Suprapubic skin (tissue), 4 donors: ENCODE measurements around the gene AACS. TPM values are rescaled to one million over a fixed set of nuclear protein-coding genes. Genes with fewer than 3 reads are reported as not detected.

ENCODE experiments used
- DNase-seq, 2 donors: peaks; one replicate each; pipeline ENCODE4 v3.0.0-alpha.2; 2019; ENCODE audit warnings: low spot score in 2 of 2
- H3K27ac ChIP-seq: fragments of 200-600 bp; sonication (generic); one replicate; pipeline ENCODE4 v1.5.1; 2019
- H3K27me3 ChIP-seq: fragments of 200-600 bp; sonication (generic); one replicate; pipeline ENCODE4 v1.5.1; 2019
- H3K36me3 ChIP-seq: fragments of 200-600 bp; sonication (generic); one replicate; pipeline ENCODE4 v1.5.1; 2019
- H3K4me1 ChIP-seq: fragments of 200-600 bp; sonication (generic); one replicate; pipeline ENCODE4 v1.5.1; 2019
- H3K4me3 ChIP-seq: fragments of 200-600 bp; sonication (generic); one replicate; pipeline ENCODE4 v1.5.1; 2019; ENCODE audit warnings: mild to moderate bottlenecking
- H3K9me3 ChIP-seq: fragments of 200-600 bp; sonication (generic); one replicate; pipeline ENCODE4 v1.5.1; 2019
- CTCF ChIP-seq, 2 donors: fragments of 200-600 bp in 1 of 2; fragments of 450-650 bp in 1 of 2; sonication (generic) in 1 of 2; IDR thresholded peaks; one replicate each; pipeline ENCODE4 v1.5.1; 2016 to 2019; ENCODE audit warnings: antibody characterized with exemption in 2 of 2, mild to moderate bottlenecking in 1 of 2, moderate library complexity in 1 of 2
- EP300 ChIP-seq: sonication (generic); formaldehyde crosslinking; IDR thresholded peaks from one replicate; pipeline ENCODE4 v1.6.1; 2017; ENCODE audit warnings: antibody characterized with exemption
- POLR2A ChIP-seq, 2 donors: fragments of 450-650 bp; IDR thresholded peaks; one replicate each; pipeline ENCODE4 v1.6.1; 2017; ENCODE audit warnings: antibody characterized with exemption in 2 of 2, mild to moderate bottlenecking in 2 of 2, moderate library complexity in 2 of 2
- POLR2AphosphoS5 ChIP-seq, 3 donors: sonication (generic); formaldehyde crosslinking; IDR thresholded peaks; one replicate each; pipeline ENCODE4 v1.6.1; 2017; ENCODE audit warnings: antibody characterized with exemption in 3 of 3
- WGBS: methylation state at CpG from one replicate; pipeline ENCODE4 v1.1.5; 2018; 5-methylcytosine and 5-hydroxymethylcytosine counted together
- total RNA-seq, 4 donors: library from RNA; depleted of rRNA; stranded (reverse); fragments of >200 nt; gene quantifications; one replicate each; pipeline ENCODE4 v1.1.0, GENCODE V29; 2016

Gene AACS
- total RNA-seq, 4 donors from 2014 or later, result 69.0 to 103 (median 77.0) TPM

GRCh38 chr12:125152463-125152862, 87.2 kb downstream of the AACS start:
- Histone ChIP-seq H3K4me3 (no peak overlapping the region), H3K27me3 (no peaks in the 10 kb centered on the region), H3K9me3 (no peaks in the 10 kb centered on the region), H3K27ac (no peak overlapping the region), H3K4me1 (peaks cover 4% of the 10 kb centered on the region), H3K36me3 (no peaks in the 10 kb centered on the region)
- TF ChIP-seq EP300 (no peak), POLR2A (IDR thresholded peaks at IDR 0.05) (no peak), POLR2AphosphoS5 (IDR thresholded peaks at IDR 0.05) (no peak), CTCF (IDR thresholded peaks at IDR 0.05) (no peak)
- DNase-seq, result no peak
- WGBS, result 79% methylated on average over 7 of the region's 7 CpGs

- Histone ChIP-seq H3K36me3 (no peaks in the 10 kb centered on the region), H3K27ac (no peak overlapping the region), H3K27me3 (no peaks in the 10 kb centered on the region), H3K4me1 (no peaks in the 10 kb centered on the region), H3K9me3 (no peaks in the 10 kb centered on the region), H3K4me3 (no peak overlapping the region)
- peak in 1 of 2 donors; percentile 23 for DNase-seq
- no peak for TF ChIP-seq POLR2AphosphoS5 (IDR thresholded peaks at IDR 0.05)
- TF ChIP-seq EP300, result no peak
- no peak for TF ChIP-seq CTCF (IDR thresholded peaks at IDR 0.05)
- TF ChIP-seq POLR2A (IDR thresholded peaks at IDR 0.05), result no peak
- 67% methylated on average over 6 of the region's 6 CpGs for WGBS
These were observed 90.1 kb downstream of the AACS start for GRCh38 chr12:125155366-125155765.

- no peak for TF ChIP-seq EP300
- TF ChIP-seq CTCF (IDR thresholded peaks at IDR 0.05), result no peak
- no peak for TF ChIP-seq POLR2A (IDR thresholded peaks at IDR 0.05)
- TF ChIP-seq POLR2AphosphoS5 (IDR thresholded peaks at IDR 0.05), result no peak
- Histone ChIP-seq H3K9me3 (no peaks in the 10 kb centered on the region), H3K27ac (no peak overlapping the region), H3K36me3 (no peaks in the 10 kb centered on the region), H3K4me1 (no peaks in the 10 kb centered on the region), H3K4me3 (no peak overlapping the region), H3K27me3 (no peaks in the 10 kb centered on the region)
- DNase-seq, result no peak
- 93% methylated on average over 3 of the region's 3 CpGs for WGBS
These were observed 91.9 kb downstream of the AACS start for GRCh38 chr12:125157177-125157576.

- 60% methylated on average over 1 of the region's 3 CpGs for WGBS
- Histone ChIP-seq H3K27ac (no peak overlapping the region), H3K27me3 (no peaks in the 10 kb centered on the region), H3K4me1 (no peaks in the 10 kb centered on the region), H3K36me3 (no peaks in the 10 kb centered on the region), H3K9me3 (no peaks in the 10 kb centered on the region), H3K4me3 (no peak overlapping the region)
- TF ChIP-seq POLR2A (IDR thresholded peaks at IDR 0.05) (no peak), CTCF (IDR thresholded peaks at IDR 0.05) (no peak), EP300 (no peak), POLR2AphosphoS5 (IDR thresholded peaks at IDR 0.05) (no peak)
- no peak for DNase-seq
These were observed 94.5 kb downstream of the AACS start for GRCh38 chr12:125159702-125160101.

GRCh38 chr12:125160281-125160955, 95.2 kb downstream of the AACS start:
- no peaks in the 10 kb centered on the region for H3K27me3 ChIP-seq
- no peak overlapping the region for H3K27ac ChIP-seq
- no peak for DNase-seq
- 77% methylated on average over 9 of the region's 9 CpGs for WGBS
- H3K4me1 ChIP-seq, result no peaks in the 10 kb centered on the region
- no peaks in the 10 kb centered on the region for H3K36me3 ChIP-seq
- H3K9me3 ChIP-seq, result no peaks in the 10 kb centered on the region
- no peak for TF ChIP-seq EP300
- H3K4me3 ChIP-seq, result no peak overlapping the region

- H3K4me1 ChIP-seq, result no peaks in the 10 kb centered on the region
- DNase-seq, result no peak
- H3K36me3 ChIP-seq, result no peaks in the 10 kb centered on the region
- TF ChIP-seq CTCF (IDR thresholded peaks at IDR 0.05) (no peak), POLR2AphosphoS5 (IDR thresholded peaks at IDR 0.05) (no peak), POLR2A (IDR thresholded peaks at IDR 0.05) (no peak), EP300 (no peak)
- no peak overlapping the region for H3K4me3 ChIP-seq
- 56% methylated on average over 2 of the region's 2 CpGs for WGBS
- no peaks in the 10 kb centered on the region for H3K27me3 ChIP-seq
- no peak overlapping the region for H3K27ac ChIP-seq
- H3K9me3 ChIP-seq, result no peaks in the 10 kb centered on the region
These were observed 96.4 kb downstream of the AACS start for GRCh38 chr12:125161712-125162022.
